Thyroid gland (tissue), 4 donors: ENCODE results near the gene PARD6A. TPM values are rescaled to one million over a fixed set of nuclear protein-coding genes. Genes with fewer than 3 reads are reported as not detected.

ENCODE experiments used
- DNase-seq, 2 donors: peaks; one replicate each; pipeline ENCODE4 v3.0.0-alpha.2; 2019
- H3K27ac ChIP-seq, 3 donors: fragments of 200-600 bp; sonication (generic); 1 replicate in 2 of 3; 2 replicates in 1 of 3; pipeline ENCODE4 v1.5.1; 2016 to 2019; ENCODE audit warnings: mild to moderate bottlenecking in 1 of 3, moderate library complexity in 1 of 3
- H3K27me3 ChIP-seq: fragments of 200-600 bp; sonication (generic); one replicate; pipeline ENCODE4 v1.5.1; 2019
- H3K36me3 ChIP-seq, 2 donors: fragments of 200-600 bp; sonication (generic); one replicate each; pipeline ENCODE4 v1.5.1; 2016 to 2019
- H3K4me1 ChIP-seq, 2 donors: fragments of 200-600 bp; sonication (generic); one replicate each; pipeline ENCODE4 v1.5.1; 2017 to 2019
- H3K4me3 ChIP-seq, 3 donors: fragments of 200-600 bp; sonication (generic); replicated peaks in 1 of 3; 1 replicate in 2 of 3; 2 replicates in 1 of 3; pipeline ENCODE4 v1.5.1; 2016; ENCODE audit warnings: mild to moderate bottlenecking in 1 of 3
- H3K9me3 ChIP-seq: fragments of 200-600 bp; sonication (generic); one replicate; pipeline ENCODE4 v1.5.1; 2017
- POLR2A ChIP-seq, 2 donors: fragments of 450-650 bp; IDR thresholded peaks; one replicate each; pipeline ENCODE4 v1.6.1; 2017; ENCODE audit warnings: antibody characterized with exemption in 2 of 2, mild to moderate bottlenecking in 2 of 2, moderate library complexity in 1 of 2
- WGBS, 2 donors: methylation state at CpG; one replicate each; pipeline ENCODE4 v1.1.5; 2017; 5-methylcytosine and 5-hydroxymethylcytosine counted together
- intact Hi-C: fragments of 100-400 bp; cut with DNase I; formaldehyde crosslinking; loops from one replicate; pipeline ENCODE4 v1.15.1; 2023
- total RNA-seq, 4 donors: library from RNA; depleted of rRNA; stranded (reverse); fragments of >200 nt; gene quantifications; one replicate each; pipeline ENCODE4 v1.2.3, GENCODE V29; 2016
- TF ChIP-seq, protein P1 (sequence below), 6 experiments: fragments of 200-600 bp in 3 of 6; fragments of 450-650 bp in 3 of 6; sonication (generic) in 3 of 6; IDR thresholded peaks; one replicate each; pipeline ENCODE4 v1.5.1; 2016 to 2019; ENCODE audit warnings: antibody characterized with exemption in 6 of 6, mild to moderate bottlenecking in 2 of 6, inconsistent platforms in 1 of 6, moderate library complexity in 1 of 6

PARD6A gene
- total RNA-seq, 4 donors from 2014 or later, result 2.5 to 8.8 (median 5.0) TPM

DNA sequence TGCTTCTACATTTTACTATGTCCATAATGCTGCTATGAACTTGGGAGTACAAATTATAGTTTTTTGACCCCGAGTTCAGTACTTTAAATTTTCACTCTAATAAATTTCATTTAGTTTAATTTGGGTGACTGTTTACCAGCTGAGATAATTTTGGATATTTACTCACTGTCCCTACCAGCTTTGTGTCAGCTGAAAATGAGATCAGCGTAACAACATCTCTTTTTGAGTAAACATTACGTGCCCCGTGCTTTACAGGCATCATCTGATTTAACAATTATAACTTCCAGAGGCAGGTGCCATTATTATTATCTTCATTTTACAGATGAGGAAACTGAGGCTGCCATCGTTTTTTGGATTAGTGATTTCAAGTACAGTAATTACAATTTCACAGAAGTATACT lies 43.4 kb downstream of the PARD6A start:
- WGBS, 2 donors, result 94 to 96% methylated on average over 5 of the region's 5 CpGs
- H3K36me3 ChIP-seq, result no peaks in the 10 kb centered on the region
- H3K4me3 ChIP-seq, result no peak overlapping the region
- intact Hi-C loops, result no loop called here
- H3K4me1 ChIP-seq, result no peaks in the 10 kb centered on the region
- DNase-seq, result no peak
- H3K27me3 ChIP-seq, result no peaks in the 10 kb centered on the region
- H3K9me3 ChIP-seq, result no peaks in the 10 kb centered on the region
- TF ChIP-seq, protein P1, sequence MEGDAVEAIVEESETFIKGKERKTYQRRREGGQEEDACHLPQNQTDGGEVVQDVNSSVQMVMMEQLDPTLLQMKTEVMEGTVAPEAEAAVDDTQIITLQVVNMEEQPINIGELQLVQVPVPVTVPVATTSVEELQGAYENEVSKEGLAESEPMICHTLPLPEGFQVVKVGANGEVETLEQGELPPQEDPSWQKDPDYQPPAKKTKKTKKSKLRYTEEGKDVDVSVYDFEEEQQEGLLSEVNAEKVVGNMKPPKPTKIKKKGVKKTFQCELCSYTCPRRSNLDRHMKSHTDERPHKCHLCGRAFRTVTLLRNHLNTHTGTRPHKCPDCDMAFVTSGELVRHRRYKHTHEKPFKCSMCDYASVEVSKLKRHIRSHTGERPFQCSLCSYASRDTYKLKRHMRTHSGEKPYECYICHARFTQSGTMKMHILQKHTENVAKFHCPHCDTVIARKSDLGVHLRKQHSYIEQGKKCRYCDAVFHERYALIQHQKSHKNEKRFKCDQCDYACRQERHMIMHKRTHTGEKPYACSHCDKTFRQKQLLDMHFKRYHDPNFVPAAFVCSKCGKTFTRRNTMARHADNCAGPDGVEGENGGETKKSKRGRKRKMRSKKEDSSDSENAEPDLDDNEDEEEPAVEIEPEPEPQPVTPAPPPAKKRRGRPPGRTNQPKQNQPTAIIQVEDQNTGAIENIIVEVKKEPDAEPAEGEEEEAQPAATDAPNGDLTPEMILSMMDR (IDR thresholded peaks at IDR 0.05), result no peak
- TF ChIP-seq POLR2A (IDR thresholded peaks at IDR 0.05), result no peak
- H3K27ac ChIP-seq, result no peak overlapping the region

DNA sequence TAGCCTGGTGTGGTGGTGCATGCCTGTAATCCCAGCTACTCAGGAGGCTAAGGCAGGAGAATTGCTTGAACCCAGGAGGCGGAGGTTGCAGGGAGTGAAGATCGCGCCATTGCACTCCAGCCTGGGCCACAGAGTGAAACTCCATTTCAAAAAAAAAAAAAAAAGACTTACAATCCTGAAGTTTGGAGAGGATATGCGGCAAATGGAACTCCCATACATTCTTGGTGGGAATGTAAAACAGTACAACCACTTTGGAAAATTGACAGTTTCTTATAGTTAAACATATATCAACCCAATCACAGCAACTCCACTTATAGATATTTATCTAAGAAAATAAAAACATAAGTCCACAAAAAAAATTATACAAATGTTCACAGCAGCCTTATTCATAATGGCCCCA lies 46.5 kb downstream of the PARD6A start:
- Histone ChIP-seq H3K36me3 (no peaks in the 10 kb centered on the region), H3K4me3 (no peak overlapping the region), H3K4me1 (no peaks in the 10 kb centered on the region), H3K9me3 (no peaks in the 10 kb centered on the region), H3K27me3 (no peaks in the 10 kb centered on the region), H3K27ac (no peak overlapping the region)
- WGBS, 2 donors, result 98 to 100% methylated on average over 4 of the region's 4 CpGs
- TF ChIP-seq, protein P1 (IDR thresholded peaks at IDR 0.05), result no peak
- TF ChIP-seq POLR2A (IDR thresholded peaks at IDR 0.05), result no peak
- no peak for DNase-seq
- intact Hi-C loops, result no loop called here

DNA sequence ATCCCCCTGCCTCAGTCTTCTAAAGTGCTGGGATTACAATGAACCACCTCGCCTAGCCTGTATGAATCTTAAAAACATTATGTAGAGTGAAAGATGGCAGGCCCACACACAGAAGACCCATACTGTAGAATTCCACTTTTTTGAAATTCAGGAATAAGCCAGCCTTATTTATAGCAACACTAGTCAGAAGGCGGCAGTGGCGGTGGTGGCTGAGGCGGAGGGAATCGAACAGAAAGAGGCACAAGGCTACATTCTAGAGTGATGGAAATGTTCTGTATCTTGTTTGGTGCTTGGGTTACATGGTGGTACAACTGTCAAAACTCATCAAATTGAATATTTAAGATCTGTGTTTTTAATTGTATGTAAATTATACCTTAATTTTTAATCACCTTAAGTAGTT lies 47.0 kb downstream of the PARD6A start:
- H3K36me3 ChIP-seq, result no peaks in the 10 kb centered on the region
- 98% methylated on average over 5 of the region's 5 CpGs for WGBS, 2 donors
- DNase-seq, result no peak
- no peak for TF ChIP-seq POLR2A (IDR thresholded peaks at IDR 0.05)
- TF ChIP-seq, protein P1 (IDR thresholded peaks at IDR 0.05), result no peak
- H3K9me3 ChIP-seq, result no peaks in the 10 kb centered on the region
- H3K27ac ChIP-seq, result no peak overlapping the region
- intact Hi-C loops, result no loop called here
- H3K4me1 ChIP-seq, result no peaks in the 10 kb centered on the region
- no peak overlapping the region for H3K4me3 ChIP-seq
- H3K27me3 ChIP-seq, result no peaks in the 10 kb centered on the region

DNA sequence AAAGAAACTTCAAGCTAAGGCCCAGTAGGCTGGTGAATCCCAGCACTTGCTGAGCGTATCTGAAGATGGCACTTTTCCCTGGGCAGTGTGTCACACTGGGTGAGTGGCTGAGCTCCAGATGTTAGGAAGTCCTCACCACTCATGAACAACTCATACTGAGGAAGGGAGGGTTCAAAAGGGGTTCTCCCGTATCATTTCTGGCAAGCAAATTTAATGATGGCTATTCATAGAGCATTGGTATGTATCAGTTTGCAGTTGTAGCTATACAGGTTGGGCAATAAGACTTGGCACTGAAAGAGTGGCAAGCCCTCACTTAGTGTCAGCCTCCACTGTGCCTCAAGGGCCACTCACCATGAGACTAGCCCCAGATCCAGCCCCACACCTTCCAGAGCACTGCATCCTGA lies 47.6 kb downstream of the PARD6A start:
- H3K27ac ChIP-seq, result no peak overlapping the region
- no peaks in the 10 kb centered on the region for H3K9me3 ChIP-seq
- 69 to 77% methylated on average over 2 of the region's 2 CpGs for WGBS, 2 donors
- H3K4me1 ChIP-seq, result no peaks in the 10 kb centered on the region
- TF ChIP-seq, protein P1 (IDR thresholded peaks at IDR 0.05), result no peak
- TF ChIP-seq POLR2A (IDR thresholded peaks at IDR 0.05), result no peak
- intact Hi-C loops, result no loop called here
- no peaks in the 10 kb centered on the region for H3K27me3 ChIP-seq
- no peaks in the 10 kb centered on the region for H3K36me3 ChIP-seq
- DNase-seq, result no peak
- no peak overlapping the region for H3K4me3 ChIP-seq

DNA sequence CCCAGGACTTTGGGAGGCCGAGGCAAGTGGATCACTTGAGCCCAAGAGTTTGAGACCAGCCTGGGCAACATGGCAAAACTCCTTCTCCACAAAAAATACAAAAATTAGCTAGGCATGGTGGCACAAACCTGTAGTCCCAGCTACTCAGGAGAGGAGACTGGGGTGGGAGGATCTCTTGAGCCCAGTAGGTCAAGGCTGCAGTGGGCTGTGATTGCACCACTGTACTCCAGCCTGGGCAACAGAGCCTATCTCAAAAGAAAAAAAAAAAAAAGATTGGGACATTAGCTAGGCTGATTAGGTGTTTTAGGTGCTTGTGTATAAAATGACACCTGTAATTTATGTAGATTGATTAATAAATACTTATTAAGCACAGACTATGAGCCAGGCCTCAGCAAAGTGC lies 48.3 kb downstream of the PARD6A start:
- TF ChIP-seq POLR2A (IDR thresholded peaks at IDR 0.05), result no peak
- TF ChIP-seq, protein P1 (IDR thresholded peaks at IDR 0.05), result no peak
- H3K9me3 ChIP-seq, result no peaks in the 10 kb centered on the region
- H3K27ac ChIP-seq, result no peak overlapping the region
- 100% methylated on average over 1 of the region's 1 CpG for WGBS, 2 donors
- intact Hi-C loops, result no loop called here
- no peaks in the 10 kb centered on the region for H3K27me3 ChIP-seq
- no peak overlapping the region for H3K4me3 ChIP-seq
- no peaks in the 10 kb centered on the region for H3K36me3 ChIP-seq
- no peaks in the 10 kb centered on the region for H3K4me1 ChIP-seq
- DNase-seq, result no peak
